HCT116 (cell line): ENCODE data around the gene IL2RG. TPM values are rescaled to one million over a fixed set of nuclear protein-coding genes. Genes with fewer than 3 reads are reported as not detected.

Source experiments
- ATAC-seq: fragments of 200-7000 bp; cut with Tn5 transposase; 2 replicates; pipeline ENCODE4 v1.9.1; 2020; ENCODE audit warnings: mild to moderate bottlenecking, moderate library complexity
- BruUV-seq: library from RNA; stranded (reverse); fragments of 400-500 nt; replicated peaks from 2 replicates; lab custom pipeline; 2021; lab: Mats Ljungman, UMichigan
- CTCF ChIA-PET: fragments of 300-600 bp; sonication (Branson Sonifier 250); formaldehyde crosslinking; loops from one replicate; lab custom pipeline; 2021; ENCODE audit warnings: antibody characterized with exemption; lab: Charles Lee
- POLR2A ChIA-PET: fragments of 300-600, 350-600 bp; sonication (Branson Sonifier 250); formaldehyde crosslinking; loops from one replicate; lab custom pipeline; 2021; ENCODE audit warnings: antibody characterized with exemption; lab: Charles Lee
- RAD21 ChIA-PET, 2 experiments: fragments of 300-600 bp; sonication (Branson Sonifier 250); formaldehyde crosslinking; loops; one replicate each; lab custom pipeline; 2023; ENCODE audit warnings: low total read pairs in 2 of 2; ENCODE audit not compliant: uncharacterized antibody in 2 of 2, unreplicated experiment in 2 of 2, low non-redundant PET in 1 of 2; lab: Charles Lee
- DNase-seq: peaks from one replicate; pipeline ENCODE4 v3.0.0-alpha.2; 2010; ENCODE audit warnings: low read depth, low spot score
- H2AFZ ChIP-seq: fragments of 200-600 bp; shearing (Covaris generic), sonication (generic); 2 replicates; pipeline ENCODE4 v1.6.1; 2017; ENCODE audit warnings: low read depth, mixed run types, mixed read lengths, antibody characterized with exemption, low read length; ENCODE audit not compliant: poor library complexity, severe bottlenecking
- H3K27ac ChIP-seq: 2 replicates; pipeline ENCODE4 v1.5.1; 2012; ENCODE audit warnings: low read depth, low read length
- H3K27me3 ChIP-seq: fragments of 200-600 bp; sonication (generic); 2 replicates; pipeline ENCODE4 v1.6.1; 2016; ENCODE audit warnings: mixed run types, low read length, mixed read lengths; ENCODE audit not compliant: insufficient read depth
- H3K36me3 ChIP-seq, 2 experiments: fragments of 200-500 bp in 1 of 2; fragments of 200-600 bp in 1 of 2; sonication (Bioruptor generic) in 1 of 2; sonication (generic) in 1 of 2; 2 replicates each; pipeline versions ENCODE4 v1.5.1 to v1.6.1; 2014 to 2016; ENCODE audit warnings: low read length in 2 of 2, inconsistent platforms in 1 of 2, mixed read lengths in 1 of 2, mixed run types in 1 of 2; ENCODE audit not compliant: insufficient read depth in 2 of 2, control insufficient read depth in 1 of 2
- H3K4me1 ChIP-seq, 2 experiments: fragments of 200-600 bp in 1 of 2; sonication (generic) in 1 of 2; 2 replicates each; pipeline versions ENCODE4 v1.5.1 to v1.6.1; 2012 to 2017; ENCODE audit warnings: low read length in 2 of 2, inconsistent platforms in 1 of 2, mild to moderate bottlenecking in 1 of 2, mixed read lengths in 1 of 2, mixed run types in 1 of 2, moderate library complexity in 1 of 2; ENCODE audit not compliant: insufficient read depth in 2 of 2, control insufficient read depth in 1 of 2
- H3K4me2 ChIP-seq: fragments of 200-600 bp; sonication (generic); 2 replicates; pipeline ENCODE4 v1.6.1; 2017; ENCODE audit warnings: mixed run types, low read length, mixed read lengths
- H3K4me3 ChIP-seq, 2 experiments: fragments of 200-600 bp in 1 of 2; sonication (generic) in 1 of 2; replicated peaks in 1 of 2; 2 replicates each; pipeline ENCODE4 v1.5.1; 2011 to 2016; ENCODE audit warnings: low read length in 2 of 2, control low read depth in 1 of 2, low read depth in 1 of 2, mild to moderate bottlenecking in 1 of 2, mixed read lengths in 1 of 2, mixed run types in 1 of 2
- H3K79me2 ChIP-seq: fragments of 200-600 bp; sonication (generic); 2 replicates; pipeline ENCODE4 v1.6.1; 2017; ENCODE audit warnings: mild to moderate bottlenecking, mixed run types, low read length, moderate library complexity, mixed read lengths; ENCODE audit not compliant: insufficient read depth
- H3K9ac ChIP-seq: fragments of 200-600 bp; sonication (generic); 2 replicates; pipeline ENCODE4 v1.6.1; 2016; ENCODE audit warnings: low read length, mixed read lengths
- H3K9me2 ChIP-seq: fragments of 200-600 bp; sonication (generic), shearing (Covaris generic); 2 replicates; pipeline ENCODE4 v1.6.1; 2017; ENCODE audit warnings: mixed run types, mild to moderate bottlenecking, moderate library complexity; ENCODE audit not compliant: insufficient read depth
- H3K9me3 ChIP-seq, 2 experiments: fragments of 200-500 bp in 1 of 2; fragments of 200-600 bp in 1 of 2; sonication (Bioruptor generic) in 1 of 2; sonication (generic) in 1 of 2; 2 replicates each; pipeline ENCODE4 v1.6.1; 2014 to 2017; ENCODE audit warnings: low read length in 2 of 2, mixed read lengths in 2 of 2, inconsistent platforms in 1 of 2, low read depth in 1 of 2, mild to moderate bottlenecking in 1 of 2, mixed run types in 1 of 2, moderate library complexity in 1 of 2; ENCODE audit not compliant: control insufficient read depth in 1 of 2, insufficient read depth in 1 of 2
- H4K20me1 ChIP-seq: fragments of 200-600 bp; sonication (generic), shearing (Covaris generic); 2 replicates; pipeline ENCODE4 v1.6.1; 2017; ENCODE audit warnings: mixed run types, mild to moderate bottlenecking, moderate library complexity; ENCODE audit not compliant: insufficient read depth
- CBX3 ChIP-seq: IDR thresholded peaks from 2 replicates; pipeline ENCODE4 v1.6.1; 2012; ENCODE audit warnings: low read depth
- CTCF ChIP-seq, 3 experiments: fragments of 200-600 bp in 1 of 3; sonication (generic) in 1 of 3; IDR thresholded peaks in 2 of 3; conservative IDR thresholded peaks in 1 of 3; 2 replicates each; pipeline ENCODE4 v1.5.1; 2012 to 2017; ENCODE audit warnings: low read depth in 2 of 3, low read length in 2 of 3, antibody characterized with exemption in 1 of 3, borderline replicate concordance in 1 of 3, control low read depth in 1 of 3, mild to moderate bottlenecking in 1 of 3, mixed read lengths in 1 of 3, mixed run types in 1 of 3, moderate library complexity in 1 of 3; ENCODE audit not compliant: insufficient read depth in 1 of 3
- EGR1 ChIP-seq: IDR thresholded peaks from 2 replicates; pipeline ENCODE4 v1.6.1; 2012; ENCODE audit warnings: low read depth
- ELF1 ChIP-seq: IDR thresholded peaks from 2 replicates; pipeline ENCODE4 v1.6.1; 2012; ENCODE audit warnings: low read depth, borderline replicate concordance
- EZH2 ChIP-seq: fragments of 200-600 bp; sonication (generic); IDR thresholded peaks from 2 replicates; pipeline ENCODE4 v1.6.1; 2017; ENCODE audit warnings: antibody characterized with exemption, mixed run types
- JUND ChIP-seq: IDR thresholded peaks from 2 replicates; pipeline ENCODE4 v1.6.1; 2012
- MAX ChIP-seq: IDR thresholded peaks from 2 replicates; pipeline ENCODE4 v1.6.1; 2012
- POLR2A ChIP-seq: IDR thresholded peaks from 2 replicates; pipeline ENCODE4 v1.7.0; 2011; ENCODE audit warnings: borderline replicate concordance; ENCODE audit not compliant: insufficient read depth, insufficient read length; ENCODE audit errors: extremely low read depth
- REST ChIP-seq: IDR thresholded peaks from 2 replicates; pipeline ENCODE4 v1.6.1; 2012; ENCODE audit warnings: low read depth
- SIN3A ChIP-seq: IDR thresholded peaks from 2 replicates; pipeline ENCODE4 v1.6.1; 2012; ENCODE audit warnings: low read depth
- TCF7L2 ChIP-seq: IDR thresholded peaks from 2 replicates; pipeline ENCODE4 v1.7.0; 2011; ENCODE audit warnings: borderline replicate concordance, inconsistent platforms; ENCODE audit not compliant: insufficient read depth, insufficient read length; ENCODE audit errors: extremely low read depth
- YY1 ChIP-seq: IDR thresholded peaks from 2 replicates; pipeline ENCODE4 v1.6.1; 2011; ENCODE audit warnings: low read length, low read depth, moderate library complexity, mild to moderate bottlenecking; ENCODE audit not compliant: insufficient replicate concordance; ENCODE audit errors: extremely low read depth
- ZFX ChIP-seq: fragments of 450-650 bp; IDR thresholded peaks from 2 replicates; pipeline ENCODE4 v1.6.1; 2017
- ZNF274 ChIP-seq: fragments of 200-500 bp; sonication (Bioruptor generic); IDR thresholded peaks from 2 replicates; pipeline ENCODE4 v1.6.1; 2014; ENCODE audit warnings: mild to moderate bottlenecking, low read depth, low read length, inconsistent platforms
- intact Hi-C: fragments of 100-400 bp; cut with micrococcal nuclease; formaldehyde crosslinking; loops from 2 replicates; pipeline ENCODE4 v1.10.0; 2022
- total RNA-seq: library from RNA; stranded (reverse); gene quantifications from one replicate; pipeline ENCODE4 v1.2.1, GENCODE V29; 2021; ENCODE audit not compliant: unreplicated experiment
- TF ChIP-seq, protein P1 (sequence below): IDR thresholded peaks from 2 replicates; pipeline ENCODE4 v1.6.1; 2012

Gene IL2RG
- total RNA-seq, 1 experiment from 2014 or later = 0.64 TPM

DNA sequence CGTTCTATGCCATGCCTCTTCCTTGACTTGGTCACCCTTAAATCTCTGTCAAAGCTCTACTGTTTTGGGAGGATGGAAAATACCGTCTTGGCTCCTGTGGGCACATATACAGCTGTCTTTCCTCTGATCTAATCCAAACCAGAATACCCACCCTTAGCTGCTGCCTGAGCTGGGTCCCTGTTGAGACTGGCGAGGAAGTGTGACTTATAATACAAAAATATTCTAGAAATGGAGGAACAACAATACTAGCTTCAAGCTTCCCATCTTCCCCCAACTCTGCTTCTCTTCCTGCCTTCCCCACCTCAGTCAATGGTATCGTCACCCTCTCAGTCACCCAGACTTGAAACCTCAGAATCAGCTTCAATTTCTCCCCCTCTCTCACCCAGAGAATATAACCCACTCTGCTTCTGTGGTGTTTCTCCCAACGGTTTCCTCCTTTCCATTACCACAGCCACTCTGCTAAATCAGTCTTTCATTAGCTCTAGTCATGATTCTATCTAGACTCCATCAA is 599 bp upstream of the IL2RG start:
- no TSS peak for BruUV-seq
- no peak overlapping the region for H3K9ac ChIP-seq
- no peaks in the 10 kb centered on the region for H3K36me3 ChIP-seq
- TF ChIP-seq EGR1 (no peak), CBX3 (no peak), CTCF (IDR thresholded peaks at IDR 0.05 in 2 of 3, conservative IDR thresholded peaks at IDR 0.05 in 1 of 3; ENCODE audit: borderline replicate concordance in 1 of 3, insufficient read depth in 1 of 3, low read depth in 2 of 3, low read length in 2 of 3) (no peak), ELF1 (no peak), JUND (no peak), REST (no peak), EZH2 (no peak), SIN3A (no peak), ZFX (no peak), ZNF274 (no peak), TCF7L2 (no peak), POLR2A (no peak), YY1 (no peak), MAX (no peak)
- TF ChIP-seq, protein P1, sequence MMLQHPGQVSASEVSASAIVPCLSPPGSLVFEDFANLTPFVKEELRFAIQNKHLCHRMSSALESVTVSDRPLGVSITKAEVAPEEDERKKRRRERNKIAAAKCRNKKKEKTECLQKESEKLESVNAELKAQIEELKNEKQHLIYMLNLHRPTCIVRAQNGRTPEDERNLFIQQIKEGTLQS = no peak
- intact Hi-C loops = no loop called here
- no peak for DNase-seq
- no peak overlapping the region for H2AFZ ChIP-seq
- no peaks in the 10 kb centered on the region for H3K9me3 ChIP-seq
- H3K4me2 ChIP-seq = no peak overlapping the region
- CTCF ChIA-PET = no interaction called here
- no peaks in the 10 kb centered on the region for H3K79me2 ChIP-seq
- no peaks in the 10 kb centered on the region for H4K20me1 ChIP-seq
- ATAC-seq = no peak
- POLR2A ChIA-PET = no interaction called here
- H3K4me1 ChIP-seq = no peaks in the 10 kb centered on the region
- H3K9me2 ChIP-seq = no peaks in the 10 kb centered on the region
- H3K27ac ChIP-seq = no peak overlapping the region
- no peaks in the 10 kb centered on the region for H3K27me3 ChIP-seq
- H3K4me3 ChIP-seq = no peak overlapping the region
- RAD21 ChIA-PET = no interaction called here
